ENCODE data around the gene AMY2B.
"Not testable (repeated sequence)": the region's sequence is repeated elsewhere in the genome, so short reads cannot be mapped to it uniquely, and the experiment has no call there.

AMY2B gene

DNA sequence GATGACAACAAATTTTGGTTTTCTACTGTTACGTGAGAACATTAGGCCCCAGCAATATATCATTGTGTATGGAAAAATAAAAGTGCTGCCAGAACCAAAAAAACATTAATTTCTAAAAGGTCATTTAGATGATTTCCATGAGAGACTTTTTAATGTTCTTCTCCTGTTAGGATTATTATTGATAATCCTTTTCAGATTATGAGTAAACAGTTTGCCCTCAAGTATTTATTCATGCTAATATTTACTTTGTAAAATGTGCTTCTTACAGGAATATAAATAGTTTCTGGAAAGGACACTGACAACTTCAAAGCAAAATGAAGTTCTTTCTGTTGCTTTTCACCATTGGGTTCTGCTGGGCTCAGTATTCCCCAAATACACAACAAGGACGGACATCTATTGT is at the start of gene AMY2B:
Gene AMY2B, plus strand, starts transcription at position 301 of the 400 bp plus-strand sequence. Its CDS starts 14 bp downstream, at position 315.
- DNase-seq, result not testable (repeated sequence)

DNA sequence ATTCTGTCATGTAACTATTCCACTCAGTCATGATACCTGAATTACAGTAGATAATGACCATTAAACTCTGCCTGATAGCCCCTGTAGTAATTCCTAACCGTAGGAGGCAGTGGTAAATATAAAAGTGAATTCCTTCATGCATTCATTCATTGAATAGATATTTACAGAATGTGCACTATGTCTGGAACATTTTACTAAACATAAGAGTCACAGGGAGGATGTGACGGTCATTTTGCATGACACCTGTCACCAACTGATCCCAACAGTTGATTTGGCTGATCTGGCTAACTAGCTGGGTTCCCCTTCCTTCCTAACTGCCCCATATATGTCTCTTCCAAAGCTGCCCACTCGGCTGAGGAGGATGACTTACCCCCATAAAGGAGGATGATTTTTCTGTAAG is 48.0 kb upstream of the AMY2B start:
- no peak for DNase-seq

DNA sequence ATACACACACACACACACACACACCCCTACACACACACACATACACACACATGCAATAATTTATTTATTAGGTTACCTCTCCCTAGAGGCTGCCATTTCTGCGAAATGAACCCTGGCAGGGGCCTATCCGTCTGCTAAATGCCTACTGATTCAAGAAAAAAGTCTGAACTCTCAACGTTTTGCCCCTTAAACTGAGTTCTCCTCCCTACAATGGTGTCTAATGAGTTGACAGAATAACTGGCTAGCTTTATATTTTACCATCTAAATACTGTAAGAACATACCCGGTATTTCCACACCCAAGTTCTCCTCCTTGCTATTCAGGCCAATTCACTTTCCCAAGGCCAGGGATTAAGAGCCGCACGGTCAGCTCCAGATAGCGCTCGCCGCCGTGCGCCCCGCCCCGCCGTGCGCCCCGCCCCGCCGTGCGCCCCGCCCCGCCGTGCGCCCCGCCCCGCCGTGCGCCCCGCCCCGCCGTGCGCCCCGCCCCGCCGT is 46.2 kb upstream of the AMY2B start:
- DNase-seq, result peak; percentile 74

DNA sequence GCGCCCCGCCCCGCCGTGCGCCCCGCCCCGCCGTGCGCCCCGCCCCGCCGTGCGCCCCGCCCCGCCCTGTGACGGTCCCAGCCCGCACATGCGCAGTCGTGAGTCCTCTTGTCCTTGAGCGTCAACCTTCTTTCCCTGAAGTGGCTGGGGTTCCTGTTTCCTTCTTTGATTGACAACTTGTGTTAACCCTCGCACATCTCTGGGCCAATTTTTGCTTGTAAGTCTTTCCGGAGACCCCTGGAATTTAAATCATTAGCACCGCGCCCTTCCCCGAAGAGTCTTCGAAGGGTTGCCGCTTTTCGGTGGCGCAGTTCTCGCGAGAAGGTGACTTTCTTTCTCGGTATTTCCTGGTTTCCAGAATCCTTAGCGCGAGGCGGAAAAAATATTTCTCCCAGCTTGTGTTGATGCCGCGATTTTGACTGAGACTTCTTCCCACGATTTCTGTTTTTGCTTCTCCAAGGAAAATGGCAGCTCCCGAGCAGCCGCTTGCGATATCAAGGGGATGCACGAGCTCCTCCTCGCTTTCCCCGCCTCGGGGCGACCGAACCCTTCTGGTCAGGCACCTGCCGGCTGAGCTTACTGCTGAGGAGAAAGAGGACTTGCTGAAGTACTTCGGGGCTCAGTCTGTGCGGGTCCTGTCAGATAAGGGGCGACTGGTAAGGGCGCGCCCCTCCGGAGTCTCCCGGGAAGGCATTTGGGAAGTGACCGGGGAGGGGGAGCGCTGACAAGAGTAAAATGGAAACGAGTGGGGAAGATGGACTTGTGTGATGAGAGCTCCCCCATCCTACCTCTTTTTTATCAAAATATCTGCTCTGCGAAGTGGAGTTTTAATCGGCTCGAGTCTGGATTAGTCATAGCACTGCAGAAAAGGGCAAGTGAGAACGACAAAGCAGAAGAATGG is 45.5 kb upstream of the AMY2B start, which contains the start of gene RNPC3:
Gene RNPC3, plus strand, starts transcription at position 93 of the 901 bp plus-strand sequence. Its CDS starts 372 bp downstream, at position 465.
- DNase-seq, result peak; percentile 90

DNA sequence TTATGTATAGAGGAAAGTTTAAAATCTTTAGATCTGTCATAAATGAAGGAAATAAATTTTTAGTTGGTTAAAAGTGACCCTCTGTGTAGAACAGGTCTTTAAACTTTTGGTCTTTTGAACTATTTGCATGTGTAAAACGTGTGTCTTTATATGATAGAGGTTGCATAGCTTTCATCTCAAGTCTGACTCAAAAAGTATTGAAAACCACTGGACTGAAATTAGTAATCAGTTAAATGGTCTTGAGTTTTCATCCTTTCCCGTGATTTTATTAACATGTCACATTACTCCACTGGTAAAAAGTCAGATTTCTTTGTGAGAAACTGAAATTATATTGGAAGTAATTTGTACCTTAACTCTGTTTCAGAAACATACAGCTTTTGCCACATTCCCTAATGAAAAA is 44.1 kb upstream of the AMY2B start:
- no peak for DNase-seq

DNA sequence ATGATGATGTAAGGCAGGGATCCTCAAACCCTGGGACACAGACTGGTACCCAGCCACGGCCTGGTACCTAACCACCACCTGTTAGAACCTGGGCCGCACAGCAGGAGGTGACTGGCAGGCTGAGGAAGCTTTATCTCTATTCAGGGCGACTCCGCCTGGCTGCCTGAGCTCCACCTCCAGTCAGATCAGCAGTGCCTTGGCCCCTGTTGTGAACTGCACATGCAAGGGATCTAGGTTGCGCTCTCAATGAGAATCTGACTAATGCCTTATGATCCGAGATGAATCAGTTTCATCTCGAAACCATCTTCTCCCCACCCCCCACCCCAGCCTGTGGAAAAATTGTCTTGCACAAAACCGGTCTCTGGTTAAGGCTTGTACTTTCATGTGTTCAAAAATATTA is 41.6 kb upstream of the AMY2B start:
- DNase-seq, result no peak

DNA sequence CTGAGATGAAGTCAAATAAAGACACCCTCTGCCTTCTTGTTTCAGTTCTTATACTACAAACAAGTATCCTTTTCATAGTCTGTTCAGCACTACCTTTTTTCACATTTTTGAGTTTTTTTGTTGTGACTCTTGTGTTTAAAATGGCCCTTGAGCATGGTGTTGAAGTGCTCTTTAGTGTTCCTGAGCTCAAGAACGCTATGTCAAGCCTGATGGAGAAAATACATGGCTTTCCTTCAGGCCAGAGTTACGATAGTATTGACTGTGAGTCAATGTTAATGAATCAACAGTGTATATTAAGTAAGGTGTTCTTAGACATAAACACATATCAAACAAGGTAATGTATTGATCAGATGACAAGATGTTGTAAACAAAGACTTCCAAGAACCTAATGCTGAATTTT is 33.2 kb upstream of the AMY2B start:
- no peak for DNase-seq

DNA sequence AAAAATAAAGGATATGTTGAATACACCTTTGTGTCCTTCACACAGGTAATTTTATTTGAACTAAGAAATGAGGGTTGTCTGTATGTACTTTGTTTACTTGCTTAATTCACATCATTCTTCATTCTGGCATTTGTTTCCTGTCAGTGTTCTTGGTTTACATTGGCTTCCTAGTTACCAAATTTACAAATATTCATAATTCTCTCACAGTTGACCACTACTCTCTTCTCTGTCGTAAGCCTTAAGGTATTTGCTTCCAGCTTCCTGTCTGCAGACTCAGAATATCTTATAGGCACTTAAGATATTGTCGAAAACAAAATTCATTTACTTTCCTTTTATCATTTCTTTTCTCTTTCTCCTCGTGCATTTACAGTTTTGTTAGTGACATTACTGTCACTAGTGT is 30.0 kb upstream of the AMY2B start:
- no peak for DNase-seq

DNA sequence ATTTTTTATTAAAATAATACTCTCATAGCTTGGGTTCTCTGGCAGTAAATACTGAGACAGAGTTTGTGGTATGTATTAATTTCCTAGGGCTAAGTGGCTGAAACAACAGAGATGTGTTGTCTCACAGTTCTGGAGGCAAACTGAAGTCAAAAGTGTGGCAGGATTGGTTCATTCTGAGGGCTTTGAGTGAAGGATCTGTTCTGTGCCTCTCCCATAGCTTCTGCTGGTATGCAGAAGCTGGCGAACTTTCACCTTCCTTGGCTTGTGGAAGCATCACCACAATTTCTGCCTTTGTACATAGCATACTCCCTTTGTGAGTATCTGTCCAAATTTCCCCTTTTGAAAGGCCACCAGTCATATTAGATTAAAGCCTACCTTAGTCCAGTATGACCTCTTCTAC is 24.9 kb upstream of the AMY2B start:
- no peak for DNase-seq

DNA sequence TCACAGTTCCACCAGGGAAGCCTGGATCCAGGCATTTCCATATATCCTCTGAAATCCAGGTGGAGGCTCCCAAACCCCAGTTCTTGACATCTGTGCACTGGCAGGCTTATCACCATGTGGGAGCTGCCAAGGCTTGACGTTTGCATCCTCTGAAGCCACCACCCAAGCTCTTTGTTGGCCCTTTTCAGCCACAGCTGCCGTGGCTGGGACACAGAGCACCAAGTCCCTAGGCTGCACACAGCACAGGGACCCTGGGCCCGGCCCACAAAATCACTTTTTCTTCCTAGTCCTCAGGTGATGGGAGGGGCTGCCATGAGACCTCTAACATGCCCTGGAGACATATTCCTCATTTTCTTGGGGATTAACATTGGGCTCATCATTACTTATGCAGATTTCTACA is 23.5 kb upstream of the AMY2B start:
- no peak for DNase-seq

DNA sequence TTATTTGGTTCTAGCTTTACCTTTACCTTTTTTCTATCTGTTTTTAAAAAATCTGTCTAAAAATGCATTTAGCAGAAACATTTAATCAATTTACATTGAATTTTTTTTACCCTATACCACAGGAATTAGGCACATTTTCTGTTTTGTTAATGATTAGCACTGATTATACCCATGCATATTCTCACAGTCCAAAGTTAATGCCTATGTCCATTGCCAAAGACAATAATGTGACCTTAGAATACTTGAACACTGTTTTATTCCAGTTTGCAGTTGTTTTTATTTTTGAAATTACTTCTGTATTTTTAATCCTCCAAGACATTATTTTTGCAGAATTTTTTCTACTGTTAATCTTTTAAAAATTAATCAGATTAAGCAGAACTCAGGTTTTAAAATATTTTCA is 11.0 kb upstream of the AMY2B start:
- no peak for DNase-seq

DNA sequence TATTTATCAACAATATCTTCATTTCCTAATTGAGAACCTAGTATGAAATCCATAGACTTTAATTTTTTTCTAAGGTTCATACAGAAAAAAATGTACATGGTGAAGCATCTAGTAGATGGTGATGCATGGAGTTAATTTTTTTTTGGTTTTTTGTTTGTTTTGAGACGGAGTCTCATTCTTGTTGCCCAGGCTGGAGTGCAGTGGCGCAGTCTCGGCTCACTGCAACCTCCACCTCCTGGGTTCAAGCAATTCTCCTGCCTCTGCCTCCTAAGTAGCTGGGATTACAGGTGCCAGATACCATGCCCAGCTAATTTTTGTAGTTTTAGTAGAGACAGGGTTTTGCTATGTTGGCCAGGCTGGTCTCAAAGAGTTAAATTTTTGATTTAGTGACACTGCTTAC is 10.3 kb upstream of the AMY2B start:
- not testable (repeated sequence) for DNase-seq

DNA sequence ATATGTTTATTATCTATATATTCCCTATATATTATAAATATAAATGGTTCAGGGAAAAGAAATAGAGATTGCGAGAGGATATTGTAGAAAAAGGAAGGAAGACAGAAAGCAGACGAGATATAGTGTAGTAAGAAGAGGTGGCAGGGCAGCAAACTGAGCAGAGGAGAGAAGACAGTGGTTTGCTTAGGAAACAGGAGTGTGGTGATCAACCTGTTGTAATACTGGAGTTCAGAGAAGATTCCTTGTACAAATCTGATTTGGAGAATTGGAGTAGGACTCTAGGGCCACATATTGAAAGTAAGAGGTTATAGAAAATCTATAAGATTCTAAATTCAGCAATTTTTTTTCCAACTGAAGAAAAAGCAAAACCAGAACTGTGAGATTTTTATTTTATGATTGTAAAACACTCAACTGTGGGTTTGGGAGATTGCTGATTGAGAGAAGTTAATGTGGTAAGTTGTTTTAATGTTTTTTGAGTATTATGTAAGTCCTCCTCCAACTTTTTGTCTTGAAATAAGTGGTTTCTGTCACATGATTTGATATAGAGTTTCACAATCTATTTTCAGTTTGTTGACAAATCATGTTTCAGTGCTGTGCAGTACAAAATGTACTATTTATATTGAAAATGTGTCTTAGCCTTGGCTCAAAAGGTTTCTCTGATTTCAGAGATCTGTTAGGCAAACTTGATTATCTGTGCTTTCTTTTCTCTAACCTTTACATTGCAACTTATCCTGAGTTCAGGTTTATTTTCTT is 9.6 kb upstream of the AMY2B start:
- no peak for DNase-seq

DNA sequence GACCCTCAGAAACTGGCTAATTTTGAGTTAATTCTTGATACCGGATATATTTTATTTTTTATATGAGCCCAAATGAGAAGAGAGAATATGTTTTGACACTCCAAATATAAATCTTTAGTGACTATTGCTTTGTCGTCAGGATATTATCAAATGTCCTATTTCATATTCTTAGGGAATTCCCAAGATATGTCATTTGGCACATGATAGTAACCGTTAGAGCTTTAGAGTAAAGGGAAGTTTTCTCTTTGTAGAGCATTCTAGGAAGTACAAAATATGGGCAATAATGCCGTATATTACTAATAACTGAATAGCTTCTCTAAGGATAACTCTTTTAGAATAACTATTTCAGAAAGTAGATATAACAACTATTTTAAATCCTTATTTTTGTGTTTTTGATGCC is 8.3 kb upstream of the AMY2B start:
- DNase-seq, result no peak

DNA sequence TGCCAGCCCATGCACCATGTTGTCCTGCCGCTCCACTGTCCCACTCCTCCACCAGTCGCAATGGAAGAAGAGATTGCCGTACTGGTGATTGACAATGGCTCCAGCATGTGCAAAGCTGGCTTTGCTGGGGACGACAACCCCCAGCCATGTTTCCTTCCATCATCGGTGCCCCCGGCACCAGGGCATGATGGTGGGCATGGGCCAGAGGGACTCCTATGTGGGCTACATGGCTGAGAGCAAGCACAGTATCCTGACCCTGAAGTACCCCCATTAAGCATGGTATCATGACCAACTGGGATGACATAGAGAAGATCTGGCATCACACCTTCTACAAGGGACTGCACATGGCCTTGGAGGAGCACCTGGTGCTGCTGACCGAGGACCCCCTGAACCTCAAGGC is 1.9 kb upstream of the AMY2B start:
- no peak for DNase-seq

DNA sequence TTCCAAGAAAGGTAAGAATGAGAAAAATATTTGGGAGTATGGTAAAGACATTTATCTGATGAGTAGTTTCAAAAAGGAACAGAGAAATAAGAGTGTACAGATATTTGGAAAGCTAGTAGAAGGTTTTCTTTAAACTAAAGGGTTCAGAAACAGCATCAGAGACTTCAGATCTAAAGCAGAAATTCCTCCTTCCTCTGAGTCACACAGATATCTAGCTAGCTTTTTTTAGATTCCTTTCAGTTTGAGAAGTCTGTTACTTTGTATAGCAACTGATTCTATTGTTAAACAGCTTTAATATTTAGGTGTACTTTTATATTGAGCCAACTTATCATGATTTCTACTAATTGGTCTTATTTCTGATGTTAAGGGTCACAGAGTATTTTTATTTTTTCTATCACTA is 4.7 kb downstream of the AMY2B start:
- no peak for DNase-seq

DNA sequence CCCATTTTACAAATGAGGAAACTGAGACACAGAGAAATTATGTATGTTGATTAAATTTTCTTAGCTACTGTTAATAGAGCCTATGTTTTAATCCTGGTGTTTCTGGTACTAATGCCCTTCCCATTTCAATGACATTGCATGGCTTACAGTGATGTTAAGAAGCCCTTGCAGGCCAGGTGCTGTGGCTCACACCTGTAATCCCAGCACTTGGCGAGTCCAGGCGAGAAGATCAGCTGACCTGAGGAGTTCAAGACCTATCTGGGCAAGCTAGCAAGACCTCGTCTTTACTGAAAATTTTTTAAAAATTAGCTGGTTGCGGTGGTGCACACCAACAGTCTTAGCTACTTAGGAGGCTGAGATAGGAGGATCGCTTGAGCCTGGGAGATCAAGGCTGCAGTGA is 5.4 kb downstream of the AMY2B start:
- not testable (repeated sequence) for DNase-seq

DNA sequence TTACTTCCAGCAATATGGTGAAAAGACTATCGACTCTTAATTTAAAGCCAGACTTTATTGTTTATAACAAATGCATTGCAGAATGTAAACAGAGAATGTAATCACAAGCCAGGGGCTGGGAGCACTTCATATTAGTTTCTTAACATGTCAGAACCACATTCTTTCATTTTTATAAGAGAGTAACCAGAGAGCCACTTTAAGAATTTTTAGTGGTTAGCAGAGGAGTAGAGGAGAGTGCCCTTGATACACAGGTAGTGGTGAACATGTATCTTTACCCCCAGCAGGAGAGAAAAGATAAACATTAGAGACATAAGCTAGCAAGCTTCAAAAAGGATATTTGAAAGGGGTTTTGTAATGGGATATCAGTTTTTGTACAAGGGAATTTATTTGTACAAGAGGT is 11.1 kb downstream of the AMY2B start:
- no peak for DNase-seq

DNA sequence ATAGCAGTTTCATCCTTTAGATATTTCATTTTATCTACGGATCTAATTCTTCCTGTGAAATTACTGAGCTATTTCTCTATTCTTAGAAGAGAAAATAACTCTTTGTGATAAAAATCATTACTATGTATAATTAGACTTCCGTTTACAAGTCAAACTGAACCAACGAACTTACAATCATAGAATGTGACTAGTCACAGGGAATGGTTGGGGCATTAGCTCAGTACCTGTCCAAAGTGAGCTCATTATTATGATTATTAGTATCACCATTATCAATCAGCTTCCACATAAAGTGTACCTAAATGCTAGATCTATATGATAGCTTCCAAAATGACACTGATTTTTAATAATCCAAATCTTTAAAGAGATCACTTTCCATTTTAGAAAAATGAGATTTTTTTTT is 12.5 kb downstream of the AMY2B start:
- DNase-seq, result no peak

DNA sequence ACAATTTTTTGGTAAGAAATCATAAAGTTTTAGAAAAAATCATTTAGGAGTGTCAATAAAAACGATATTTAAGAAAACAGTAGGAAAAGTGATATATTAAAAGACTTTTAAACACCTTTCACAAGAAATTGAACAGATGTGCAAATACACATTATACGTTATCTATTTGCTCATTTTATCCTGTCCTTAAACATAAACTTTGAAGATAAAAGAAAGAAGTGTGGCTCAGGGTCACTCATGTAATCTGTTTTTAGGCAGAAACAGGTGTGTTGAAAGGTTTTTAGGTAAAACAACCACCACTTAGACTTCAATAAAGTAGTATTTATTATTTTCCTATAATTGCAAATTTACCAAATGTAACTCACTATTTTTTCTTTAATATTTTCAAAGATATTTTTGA is 13.1 kb downstream of the AMY2B start:
- no peak for DNase-seq

DNA sequence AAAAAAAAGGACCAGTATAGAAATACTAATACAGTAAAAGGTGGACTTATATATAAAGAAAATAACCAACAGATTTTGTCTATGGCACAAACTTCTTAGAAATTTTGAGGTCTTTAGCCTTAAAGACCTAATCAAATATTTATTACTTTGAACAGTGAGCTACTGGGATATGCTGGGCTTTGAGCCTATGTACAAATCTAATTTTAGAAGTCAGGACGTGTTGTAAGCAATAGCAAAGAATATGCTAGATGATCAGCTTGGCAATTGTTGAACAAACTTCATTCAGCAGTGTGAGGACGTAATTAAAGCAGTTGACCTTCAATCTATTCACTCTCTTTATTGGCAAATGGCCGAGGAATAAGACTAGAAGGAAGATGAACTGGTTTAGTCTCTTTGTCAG is 31.4 kb downstream of the AMY2B start:
- not testable (repeated sequence) for DNase-seq

DNA sequence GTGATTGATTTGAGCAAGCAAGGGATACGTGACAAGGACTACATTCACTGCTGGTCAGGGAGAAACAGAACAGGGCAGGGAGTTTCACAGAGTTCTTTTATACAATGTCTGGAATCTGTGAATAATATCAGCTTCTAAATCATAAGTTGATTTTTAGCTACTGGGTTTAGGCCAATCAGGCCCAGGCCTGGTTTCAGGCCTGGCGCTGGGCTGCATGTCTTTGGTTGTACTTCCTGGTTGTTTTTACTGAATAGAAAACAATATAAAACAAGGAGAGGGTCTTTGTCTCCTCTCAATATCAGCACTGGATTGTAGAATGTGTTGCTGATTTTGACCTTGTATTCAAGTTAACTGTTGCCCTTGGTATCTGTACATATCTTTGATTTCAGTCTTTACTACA is 45.0 kb downstream of the AMY2B start:
- DNase-seq, result no peak

DNA sequence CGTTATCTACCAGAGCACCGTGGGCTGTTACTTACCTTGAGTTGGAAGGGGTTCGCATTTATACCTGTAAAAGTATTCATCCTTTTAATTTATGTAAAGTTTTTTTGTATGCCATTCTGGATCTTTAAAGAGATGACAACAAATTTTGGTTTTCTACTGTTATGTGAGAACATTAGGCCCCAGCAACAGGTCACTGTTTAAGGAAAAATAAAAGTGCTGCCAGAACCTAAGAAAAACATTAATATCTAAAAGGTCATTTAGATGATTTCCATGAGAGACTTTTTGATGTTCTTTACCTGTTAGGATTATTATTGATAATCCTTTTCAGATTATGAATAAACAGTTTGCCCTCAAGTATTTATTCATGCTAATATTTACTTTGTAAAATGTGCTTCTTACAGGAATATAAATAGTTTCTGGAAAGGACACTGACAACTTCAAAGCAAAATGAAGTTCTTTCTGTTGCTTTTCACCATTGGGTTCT is 45.6 kb downstream of the AMY2B start, which contains the start of gene AMY2A:
Gene AMY2A, plus strand, starts transcription at position 434 of the 484 bp plus-strand sequence. Its CDS starts 14 bp downstream, at position 448.
- DNase-seq, result not testable (repeated sequence)

DNA sequence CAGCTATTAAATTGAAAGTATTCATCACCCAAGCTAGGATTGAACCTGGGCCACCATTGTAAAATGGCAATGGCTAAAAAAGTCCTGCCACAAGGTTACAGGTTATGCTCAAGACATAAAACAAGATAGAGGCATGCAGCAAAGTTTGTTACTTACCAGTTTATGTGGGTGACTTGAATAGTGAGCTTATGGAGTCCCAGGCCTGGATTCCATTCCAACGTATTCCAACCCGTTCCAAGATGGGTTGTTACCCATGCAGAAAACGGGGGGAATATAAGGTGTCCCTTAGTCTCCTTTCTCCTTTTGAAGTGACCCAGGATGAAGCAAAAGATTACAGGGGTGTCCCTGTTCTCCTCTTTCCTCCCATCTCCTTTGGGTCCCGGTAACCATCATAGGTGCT is 56.0 kb downstream of the AMY2B start:
- not testable (repeated sequence) for DNase-seq
